ENCODE data around the gene HNRNPUL1. TPM values are rescaled to one million over a fixed set of nuclear protein-coding genes. Genes with fewer than 3 reads are reported as not detected.

The HNRNPUL1 gene
- 273 and 274 TPM in 2 replicates for total RNA-seq
- total RNA-seq (2013): 89.0 TPM
- 47.2 and 60.7 TPM in 2 replicates for polyA plus RNA-seq
- 127 and 153 TPM in 2 replicates for polyA minus RNA-seq

- H3K27ac Mint-ChIP-seq: peak within 1 kb of the TSS; percentile 100
- H3K27me3 Mint-ChIP-seq: no peaks in the 10 kb centered on the region
- DNase-seq (peak; percentile 100), ATAC-seq (ENCODE audit: low read depth) (peak; percentile 72)
- Histone ChIP-seq H3K4me1 (ENCODE audit: control insufficient read depth in 2 of 2, insufficient read depth in 2 of 2, low read length in 2 of 2) (peaks cover 24 to 38% of the 10 kb centered on the region in 2 donors), H3K9me3 (ENCODE audit: control extremely low read depth in 1 of 3, control insufficient read depth in 2 of 3, insufficient read depth in 1 of 3, low read length in 2 of 3) (peaks cover 0 to 6% (median 0%) of the 10 kb centered on the region in 3 donors), H3K9ac (ENCODE audit: low read length) (peak within 1 kb of the TSS; percentile 94), H3K36me3 (replicated peaks in 1 of 2; ENCODE audit: control extremely low read depth in 1 of 2, control insufficient read depth in 1 of 2, extremely low read depth in 1 of 2, insufficient read depth in 2 of 2, low read length in 1 of 2) (peaks cover 0 to 22% of the 10 kb centered on the region in 2 experiments), H3K79me2 (ENCODE audit: control insufficient read depth, insufficient read depth, low read length) (peaks cover 48% of the 10 kb centered on the region), H3K27ac (ENCODE audit: low read length in 2 of 2) (peak within 1 kb of the TSS; percentile 97 to 99), H3K4me2 (replicated peaks; ENCODE audit: low read depth, low read length, poor library complexity, severe bottlenecking) (peak within 1 kb of the TSS; percentile 95), H3K4me3 (ENCODE audit: control extremely low read depth in 1 of 5, extremely low read depth in 1 of 5, insufficient read depth in 1 of 5, low read depth in 2 of 5, low read length in 4 of 5) (peak within 1 kb of the TSS; percentile 85 to 95 (median 93)), H3K27me3 (replicated peaks in 1 of 4; ENCODE audit: control extremely low read depth in 1 of 4, control insufficient read depth in 3 of 4, insufficient read depth in 4 of 4, low read length in 3 of 4) (no peaks in the 10 kb centered on the region), H4K20me1 (ENCODE audit: control insufficient read depth, insufficient read depth, low read length, poor library complexity, severe bottlenecking) (peaks cover 28% of the 10 kb centered on the region), H2AFZ (ENCODE audit: insufficient read depth, low read depth, low read length, poor library complexity, severe bottlenecking) (peak within 1 kb of the TSS; percentile 81)
- H3K4me3 Mint-ChIP-seq: peak within 1 kb of the TSS; percentile 98
- TF ChIP-seq CTCF (IDR thresholded peaks at IDR 0.05) (peak; percentile 29), EZH2 (IDR thresholded peaks at IDR 0.05; ENCODE audit: borderline replicate concordance, insufficient read depth, low read depth, low read length, poor library complexity, severe bottlenecking) (no peak)
- peaks cover 36% of the 10 kb centered on the region for H3K4me1 Mint-ChIP-seq
- CTCF ChIA-PET: interaction anchor here (0.6 to 7.9 kb wide), 14 partner anchors 15 to 306 kb away, joined by 3 to 67 read pairs (median 7); partner anchors contain the start of genes B9D2 and CCDC97
- WGBS (ENCODE audit: insufficient coverage): under 1% methylated on average over 51 of the region's 55 CpGs
- H3K9me3 Mint-ChIP-seq (ENCODE audit: insufficient read depth): no peaks in the 10 kb centered on the region
- POLR2A ChIA-PET: interaction anchor here (0.5 to 3.7 kb wide), 25 partner anchors 25 to 983 kb away, joined by 3 to 46 read pairs (median 5); partner anchors contain the start of genes B9D2, CCDC97, RAB4B and RPS19
- intact Hi-C loops (cut with micrococcal nuclease): loop anchor here (1.0 to 10.0 kb wide), 15 partner anchors 33 to 1922 kb away; partner anchors contain the start of genes ACTMAP, AKT2, BCKDHA and BLVRB
Measured at GRCh38 chr19:41263850-41264580, at the start of gene HNRNPUL1. Gene HNRNPUL1, plus strand, starts transcription at chr19:41264372. Its CDS starts 132 bp downstream, at chr19:41264504.

- no peak overlapping the region for H3K4me3 Mint-ChIP-seq
- H3K27me3 ChIP-seq (replicated peaks in 1 of 4; ENCODE audit: control extremely low read depth in 1 of 4, control insufficient read depth in 3 of 4, insufficient read depth in 4 of 4, low read length in 3 of 4): peaks cover 0 to 15% (median 3%) of the 10 kb centered on the region in 4 experiments
- H3K9me3 ChIP-seq (ENCODE audit: control extremely low read depth in 1 of 3, control insufficient read depth in 2 of 3, insufficient read depth in 1 of 3, low read length in 2 of 3): no peaks in the 10 kb centered on the region
- H3K4me2 ChIP-seq (replicated peaks; ENCODE audit: low read depth, low read length, poor library complexity, severe bottlenecking): no peak overlapping the region
- no peak overlapping the region for H3K9ac ChIP-seq (ENCODE audit: low read length)
- TF ChIP-seq EZH2 (IDR thresholded peaks at IDR 0.05; ENCODE audit: borderline replicate concordance, insufficient read depth, low read depth, low read length, poor library complexity, severe bottlenecking) (no peak), CTCF (IDR thresholded peaks at IDR 0.05) (no peak)
- no peaks in the 10 kb centered on the region for H3K79me2 ChIP-seq (ENCODE audit: control insufficient read depth, insufficient read depth, low read length)
- DNase-seq (no peak), ATAC-seq (ENCODE audit: low read depth) (no peak)
- H3K27ac ChIP-seq (ENCODE audit: low read length in 2 of 2): no peak overlapping the region
- intact Hi-C loops (cut with micrococcal nuclease): no loop called here
- CTCF ChIA-PET: no interaction called here
- H3K4me1 ChIP-seq (ENCODE audit: control insufficient read depth in 2 of 2, insufficient read depth in 2 of 2, low read length in 2 of 2): no peaks in the 10 kb centered on the region
- WGBS (ENCODE audit: insufficient coverage): 90% methylated on average over 7 of the region's 7 CpGs
- H4K20me1 ChIP-seq (ENCODE audit: control insufficient read depth, insufficient read depth, low read length, poor library complexity, severe bottlenecking): no peaks in the 10 kb centered on the region
- H3K4me3 ChIP-seq (ENCODE audit: control extremely low read depth in 1 of 5, extremely low read depth in 1 of 5, insufficient read depth in 1 of 5, low read depth in 2 of 5, low read length in 4 of 5): no peak overlapping the region
- H3K4me1 Mint-ChIP-seq: peaks cover 2% of the 10 kb centered on the region
- H3K9me3 Mint-ChIP-seq (ENCODE audit: insufficient read depth): no peaks in the 10 kb centered on the region
- POLR2A ChIA-PET: no interaction called here
- peaks cover 37% of the 10 kb centered on the region for H3K27me3 Mint-ChIP-seq
- H3K27ac Mint-ChIP-seq: no peak overlapping the region
- no peak overlapping the region for H2AFZ ChIP-seq (ENCODE audit: insufficient read depth, low read depth, low read length, poor library complexity, severe bottlenecking)
- no peaks in the 10 kb centered on the region for H3K36me3 ChIP-seq (replicated peaks in 1 of 2; ENCODE audit: control extremely low read depth in 1 of 2, control insufficient read depth in 1 of 2, extremely low read depth in 1 of 2, insufficient read depth in 2 of 2, low read length in 1 of 2)
Measured at GRCh38 chr19:41217741-41218140, 46.4 kb upstream of the HNRNPUL1 start.

Measured in B cell (primary cell).